ENCODE data around the gene RUNX2.

Gene RUNX2

DNA sequence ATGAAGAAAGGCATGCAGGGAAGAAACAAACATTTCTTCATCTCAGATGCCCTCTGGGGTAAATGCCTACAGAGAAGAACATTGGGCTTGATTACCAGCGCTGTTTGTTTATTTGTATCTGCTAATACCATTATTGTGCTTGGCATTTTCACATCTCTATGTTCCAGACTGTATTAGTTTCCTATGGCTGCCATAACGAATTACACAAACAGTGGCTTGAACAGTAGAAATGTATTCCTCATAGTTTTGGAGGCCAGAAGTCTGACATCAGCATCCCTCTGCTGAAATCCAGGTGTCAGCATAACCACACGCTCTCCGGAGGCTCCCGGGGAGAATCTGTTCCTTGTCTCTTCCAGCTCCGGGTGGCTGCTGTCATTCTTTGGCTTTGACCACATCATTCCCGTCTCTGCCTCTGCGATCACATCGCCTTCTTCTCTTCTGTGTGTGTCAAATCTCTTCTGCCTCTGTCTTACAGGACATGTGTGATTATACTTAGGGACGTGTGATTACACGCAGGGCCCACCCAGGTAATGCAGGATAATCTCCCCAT is 291.2 kb downstream of the RUNX2 start:
- DNase-seq (ENCODE audit: low read depth), result no peak

DNA sequence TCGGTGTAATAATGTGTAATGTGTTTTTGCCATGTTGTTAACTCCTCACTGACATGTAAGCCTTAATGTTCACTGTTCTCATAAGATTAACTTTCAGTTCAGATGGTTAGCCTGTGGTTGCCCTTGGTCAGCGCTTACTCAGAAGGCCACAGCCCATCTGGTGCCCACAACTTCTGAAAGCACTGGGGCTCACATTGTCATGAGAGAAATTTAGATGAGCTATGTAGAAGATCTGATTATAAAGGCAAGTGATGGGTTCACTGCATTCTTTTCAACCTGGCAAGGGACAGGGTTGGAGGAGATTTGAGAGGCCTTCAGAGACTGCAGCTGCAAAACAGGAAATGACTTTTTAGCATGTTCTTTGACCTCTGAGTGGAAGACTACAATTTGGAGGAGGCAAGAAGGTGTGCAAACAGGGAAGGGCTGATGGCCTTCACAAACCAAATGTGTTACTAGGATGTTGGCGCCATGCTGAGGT is 291.9 kb downstream of the RUNX2 start:
- no peak for DNase-seq (ENCODE audit: low read depth)

DNA sequence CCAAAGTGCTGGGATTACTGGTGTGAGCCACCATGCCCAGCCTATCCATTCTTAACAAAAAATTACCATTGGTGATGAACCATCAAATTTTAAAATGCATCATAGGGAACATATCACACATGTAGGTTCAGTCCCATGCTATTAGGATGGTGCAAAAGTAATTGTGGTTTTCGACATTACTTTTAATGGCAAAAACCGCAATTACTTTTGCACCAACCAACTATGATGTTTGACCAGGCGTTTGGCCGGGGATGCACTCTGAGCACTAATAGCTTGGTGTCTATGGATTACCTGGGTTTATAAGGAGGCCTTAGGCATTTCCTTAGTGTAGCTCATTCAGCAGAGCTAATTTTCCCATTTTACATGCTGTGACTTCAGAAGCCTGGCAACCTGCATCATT is 296.1 kb downstream of the RUNX2 start:
- DNase-seq (ENCODE audit: low read depth), result no peak

DNA sequence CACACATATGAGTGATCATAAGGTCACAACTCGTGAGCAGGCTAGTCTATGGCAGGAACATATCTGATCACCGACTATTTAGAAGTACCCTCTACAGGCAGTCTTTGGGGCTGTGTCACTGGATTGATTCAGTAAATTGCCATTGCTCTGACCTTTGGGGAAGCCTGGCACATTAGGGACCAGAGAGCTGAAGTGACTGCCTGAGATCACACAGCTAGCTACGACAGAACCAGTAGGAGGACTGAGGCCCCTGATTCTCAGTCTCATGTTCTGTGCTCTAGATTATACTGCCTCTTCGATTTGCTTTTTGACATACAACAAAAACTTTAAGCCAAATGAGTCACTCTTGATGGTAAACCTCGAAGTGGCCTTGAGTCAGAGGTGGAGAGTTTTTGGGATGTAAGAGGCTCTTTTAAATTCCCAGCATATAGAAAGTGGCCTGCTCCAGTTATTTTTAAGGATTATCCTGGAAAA is 297.1 kb downstream of the RUNX2 start:
- no peak for DNase-seq (ENCODE audit: low read depth)

DNA sequence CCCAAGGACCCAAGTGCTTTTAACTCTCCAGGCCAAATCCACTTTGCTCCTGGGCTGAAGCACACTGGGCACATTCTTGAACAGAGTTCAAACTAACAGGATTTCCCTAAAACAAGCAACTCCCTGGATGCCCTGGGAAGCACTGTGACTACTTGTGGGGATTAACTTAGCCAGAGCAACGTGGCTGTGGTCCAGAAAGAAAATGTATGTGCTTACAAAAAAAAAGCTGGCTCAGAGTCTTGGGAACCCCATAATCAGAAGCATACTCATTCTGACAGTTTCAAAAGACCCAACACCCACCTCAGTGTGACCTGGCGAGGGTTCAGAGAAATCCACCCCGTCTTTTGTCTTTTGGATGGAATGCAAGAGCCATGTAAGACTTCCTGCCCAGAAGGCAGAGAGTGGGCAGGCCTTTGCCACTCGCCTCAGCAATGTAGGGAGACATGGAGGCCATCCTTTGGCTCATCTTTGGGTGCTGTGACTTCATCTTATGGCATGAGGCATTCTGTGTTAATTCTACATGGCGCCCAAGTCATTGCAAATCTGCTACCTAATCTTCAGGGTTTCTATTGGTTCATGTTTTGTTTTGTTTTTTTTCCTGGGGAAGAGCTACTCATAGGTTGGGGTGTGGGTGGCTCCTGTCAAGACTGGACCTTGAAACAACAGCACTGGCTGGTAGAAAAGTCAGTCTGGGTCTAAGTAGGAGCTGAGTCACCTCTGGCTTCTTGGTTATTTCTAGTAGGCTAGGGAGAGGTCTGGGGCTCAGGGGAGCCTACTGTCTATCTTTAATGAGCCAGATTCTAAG is 298.2 kb downstream of the RUNX2 start:
- DNase-seq (ENCODE audit: low read depth), result no peak

DNA sequence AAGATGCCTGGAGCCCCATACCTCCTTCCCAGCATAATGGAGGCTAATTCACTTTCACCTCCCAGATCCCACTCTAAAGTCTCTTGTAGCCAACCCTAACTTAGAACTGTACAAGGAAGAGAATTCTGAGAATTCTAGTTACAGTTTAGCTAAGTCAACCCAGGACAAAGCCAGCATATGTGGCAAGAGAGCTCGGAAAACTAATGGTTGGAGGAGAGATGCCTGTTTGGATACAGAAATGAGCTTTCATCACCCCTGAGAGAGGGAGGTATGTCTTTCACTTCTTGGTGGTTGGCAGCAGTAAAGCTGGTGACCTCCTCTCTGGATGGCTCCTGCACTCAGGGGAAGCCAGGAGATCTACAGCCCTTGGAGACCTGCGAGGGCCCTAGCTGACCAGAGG is 302.2 kb downstream of the RUNX2 start:
- DNase-seq (ENCODE audit: low read depth), result no peak

DNA sequence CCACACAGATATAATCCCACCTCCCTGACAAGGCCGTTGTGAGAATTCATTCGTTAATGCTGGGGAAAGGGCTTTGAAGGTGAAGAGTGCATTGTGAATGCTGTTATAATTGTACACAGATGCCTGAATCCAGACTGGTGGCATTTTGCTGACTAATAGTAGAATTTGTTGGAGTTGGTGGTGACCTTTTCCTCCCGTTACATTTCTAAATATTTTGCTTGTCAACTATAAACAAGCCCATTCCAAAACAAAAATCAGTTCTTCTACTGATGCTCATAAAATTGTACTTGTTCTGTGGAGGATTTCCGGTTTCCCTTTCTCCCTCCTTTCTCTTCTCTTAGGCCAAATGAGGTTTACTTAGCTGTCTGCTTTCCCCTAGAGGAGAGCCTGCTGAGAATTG is 302.7 kb downstream of the RUNX2 start:
- no peak for DNase-seq (ENCODE audit: low read depth)

DNA sequence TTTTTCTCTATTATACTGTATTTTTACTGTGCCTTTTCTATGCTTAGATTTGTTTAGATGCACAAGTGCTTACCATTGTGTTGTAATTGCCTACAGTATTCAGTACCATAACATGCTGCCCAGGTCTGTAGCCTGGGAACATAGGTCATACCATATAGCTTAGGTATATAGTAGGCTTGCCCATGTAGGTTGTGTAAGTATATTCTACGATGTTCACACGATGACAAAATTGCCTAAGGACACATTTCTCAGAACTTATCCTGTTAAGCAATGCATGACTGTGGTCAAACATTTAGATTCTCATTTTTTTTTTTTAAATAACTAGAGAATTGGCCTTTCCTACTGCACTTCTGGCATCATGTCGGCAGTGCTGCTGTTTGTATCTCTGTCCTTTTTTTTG is 303.3 kb downstream of the RUNX2 start:
- no peak for DNase-seq (ENCODE audit: low read depth)

DNA sequence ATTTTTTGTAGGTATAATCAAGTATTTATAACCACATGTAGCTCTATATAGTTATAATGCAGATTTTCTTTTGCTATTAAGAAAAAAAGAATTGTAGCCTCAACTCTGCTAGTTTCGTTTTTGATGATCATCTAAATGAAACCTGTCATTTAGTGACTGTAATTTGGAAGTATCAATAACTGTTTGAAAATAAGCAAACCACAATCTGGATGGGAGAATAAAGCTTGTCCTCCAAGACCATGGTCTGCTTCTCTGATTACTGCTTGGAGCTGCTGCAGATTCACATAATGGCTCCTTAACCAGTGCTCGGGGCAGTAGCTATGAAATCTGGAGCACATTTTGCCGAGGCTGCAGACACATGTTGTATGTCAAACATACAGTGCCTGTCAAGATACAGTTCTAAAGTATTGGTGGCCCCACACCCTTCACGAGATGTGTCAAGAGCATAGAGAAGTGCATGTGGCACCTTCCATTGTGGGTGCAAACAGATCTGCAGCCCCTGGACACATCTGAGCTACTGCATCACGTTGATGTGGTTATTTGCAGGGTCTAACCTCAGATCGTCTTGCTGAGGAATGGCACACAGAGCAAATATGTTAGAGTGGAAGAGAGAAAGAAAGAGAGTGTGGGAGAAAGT is 305.3 kb downstream of the RUNX2 start:
- no peak for DNase-seq (ENCODE audit: low read depth)

DNA sequence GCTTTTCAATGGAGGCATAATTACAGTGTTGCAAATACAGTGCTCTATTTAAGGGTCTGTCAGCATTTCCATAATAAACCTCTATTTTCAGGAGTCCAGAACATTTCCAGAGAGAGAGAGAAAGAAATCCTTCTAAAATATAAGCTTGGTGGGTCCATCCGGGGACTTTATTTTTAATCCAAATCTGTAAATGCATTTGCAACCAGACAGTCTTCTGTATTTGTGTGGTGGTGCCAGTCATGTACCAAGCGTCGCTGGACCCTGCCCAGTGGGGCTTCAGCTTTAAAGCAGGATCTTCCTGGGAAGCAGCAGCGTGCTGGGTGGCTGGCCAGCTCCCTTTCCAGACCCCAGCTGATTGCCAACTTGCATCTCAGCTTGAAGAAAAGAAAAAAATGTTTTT is 306.1 kb downstream of the RUNX2 start:
- no peak for DNase-seq (ENCODE audit: low read depth)

DNA sequence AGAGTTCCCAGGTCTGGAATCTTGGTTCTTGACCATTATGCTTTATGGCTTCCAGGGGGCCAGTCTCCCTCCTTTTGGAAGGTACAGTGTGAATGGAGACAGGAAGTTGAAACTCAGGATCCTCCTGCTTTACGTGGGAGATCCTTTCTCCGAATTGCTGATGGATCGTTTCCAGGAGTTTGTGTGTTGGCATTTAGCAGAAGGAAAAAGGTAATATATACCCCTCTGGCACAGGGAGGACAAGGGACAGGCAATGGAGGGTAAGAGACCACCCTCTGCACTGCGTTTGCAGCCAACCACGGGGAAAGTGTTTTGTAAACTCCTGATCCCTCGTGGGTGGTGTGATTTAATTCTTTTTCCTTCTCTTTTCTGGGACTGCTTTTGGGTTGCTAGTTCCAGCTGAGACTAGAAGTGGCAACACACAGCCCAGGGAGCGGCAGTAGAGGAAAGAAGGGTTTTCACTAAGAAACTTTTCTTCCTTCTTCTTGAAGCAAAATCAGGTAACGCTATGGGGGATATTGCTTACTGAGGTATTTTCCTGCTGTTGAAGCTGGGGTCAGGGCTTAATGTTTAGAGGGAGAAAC is 307.2 kb downstream of the RUNX2 start:
- no peak for DNase-seq (ENCODE audit: low read depth)

DNA sequence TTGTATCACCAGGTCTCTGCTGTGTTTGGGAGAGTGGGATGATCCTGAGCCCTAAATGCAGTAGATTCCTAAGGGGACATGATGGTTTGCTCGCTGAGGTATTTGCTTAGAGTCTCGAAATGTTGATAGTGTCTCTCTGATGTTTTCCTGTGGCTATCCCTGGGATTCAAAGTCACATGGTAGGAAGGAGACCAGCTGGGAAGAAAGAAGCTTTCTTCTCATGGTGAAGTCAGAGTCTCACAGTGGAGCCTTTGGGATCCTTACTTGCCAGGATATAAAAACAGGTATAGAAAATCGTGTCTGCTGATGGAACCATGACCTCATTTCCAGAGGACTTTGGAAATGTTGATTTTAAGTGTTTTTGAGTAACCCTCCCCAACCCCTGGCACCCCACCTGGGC is 308.9 kb downstream of the RUNX2 start:
- DNase-seq (ENCODE audit: low read depth), result no peak

DNA sequence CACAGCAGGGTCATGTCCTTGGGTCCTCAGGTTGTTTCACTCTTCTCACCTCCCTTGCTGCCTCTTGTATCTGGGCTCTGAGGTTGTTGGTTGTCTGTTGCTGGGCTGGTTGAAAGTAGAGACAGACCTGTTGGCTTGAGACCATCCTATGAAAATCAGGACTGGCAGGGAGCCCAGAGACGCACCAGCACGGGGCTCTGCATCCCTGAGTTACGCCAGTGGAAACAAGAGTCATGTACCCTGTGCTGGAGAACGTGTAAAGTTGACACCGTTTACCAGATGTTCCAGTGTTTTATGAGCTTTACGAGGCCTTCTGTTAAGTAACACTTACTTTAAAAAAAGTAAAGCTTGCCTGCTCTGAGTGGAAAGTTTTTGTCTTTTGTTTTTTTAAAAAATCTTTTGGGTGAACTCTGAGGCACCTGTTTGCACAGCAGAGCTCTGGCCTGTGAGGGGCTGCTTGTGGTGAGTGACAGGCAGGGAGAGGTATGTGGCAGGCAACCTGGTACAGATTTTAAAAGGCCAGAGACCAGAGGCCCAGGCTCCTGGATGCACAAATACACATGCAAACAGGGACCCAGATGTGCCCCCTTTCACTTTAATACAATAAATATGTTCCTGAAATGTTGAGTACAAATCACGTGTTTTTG is 309.6 kb downstream of the RUNX2 start:
- DNase-seq (ENCODE audit: low read depth), result no peak

DNA sequence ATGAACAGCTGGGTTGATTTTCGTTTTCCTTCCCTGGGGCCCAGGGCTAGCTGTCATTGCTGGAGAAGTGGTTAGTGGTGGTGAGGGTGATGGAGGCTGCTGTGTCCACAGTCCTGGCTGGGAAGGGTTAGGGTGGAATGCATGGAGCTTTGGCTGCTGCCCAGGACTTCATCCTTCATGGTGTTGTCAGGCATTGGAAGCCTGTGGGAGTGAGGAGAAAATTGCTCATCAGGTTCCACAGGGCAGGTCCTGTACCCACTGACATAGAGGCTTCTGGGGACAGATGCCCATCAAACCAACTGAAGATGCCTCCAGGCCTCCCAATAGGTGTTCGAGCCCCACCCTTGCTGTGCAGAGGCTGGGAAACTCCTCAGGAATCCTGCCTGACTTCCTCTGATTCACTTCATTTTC is 312.0 kb downstream of the RUNX2 start:
- DNase-seq (ENCODE audit: low read depth), result no peak

DNA sequence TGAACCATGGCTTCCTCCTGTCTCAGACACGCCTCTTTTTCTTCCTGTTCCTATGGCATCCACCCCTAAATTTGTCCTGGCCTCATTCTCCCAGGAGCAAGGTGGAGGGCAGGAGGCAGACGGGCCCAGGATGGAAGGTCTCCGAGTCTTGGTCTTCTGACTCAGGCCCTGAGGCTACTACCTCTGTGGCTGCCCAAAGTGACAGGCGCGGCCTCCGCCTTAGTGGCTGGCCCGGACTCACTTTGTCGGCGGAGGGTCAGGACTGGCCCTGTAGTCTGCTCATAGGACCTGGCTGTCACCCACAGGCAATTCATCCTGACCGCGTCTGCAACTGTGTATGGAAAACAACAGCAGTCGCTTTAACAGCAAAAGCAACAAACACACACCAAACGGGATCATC is 312.7 kb downstream of the RUNX2 start:
- DNase-seq (ENCODE audit: low read depth), result no peak

DNA sequence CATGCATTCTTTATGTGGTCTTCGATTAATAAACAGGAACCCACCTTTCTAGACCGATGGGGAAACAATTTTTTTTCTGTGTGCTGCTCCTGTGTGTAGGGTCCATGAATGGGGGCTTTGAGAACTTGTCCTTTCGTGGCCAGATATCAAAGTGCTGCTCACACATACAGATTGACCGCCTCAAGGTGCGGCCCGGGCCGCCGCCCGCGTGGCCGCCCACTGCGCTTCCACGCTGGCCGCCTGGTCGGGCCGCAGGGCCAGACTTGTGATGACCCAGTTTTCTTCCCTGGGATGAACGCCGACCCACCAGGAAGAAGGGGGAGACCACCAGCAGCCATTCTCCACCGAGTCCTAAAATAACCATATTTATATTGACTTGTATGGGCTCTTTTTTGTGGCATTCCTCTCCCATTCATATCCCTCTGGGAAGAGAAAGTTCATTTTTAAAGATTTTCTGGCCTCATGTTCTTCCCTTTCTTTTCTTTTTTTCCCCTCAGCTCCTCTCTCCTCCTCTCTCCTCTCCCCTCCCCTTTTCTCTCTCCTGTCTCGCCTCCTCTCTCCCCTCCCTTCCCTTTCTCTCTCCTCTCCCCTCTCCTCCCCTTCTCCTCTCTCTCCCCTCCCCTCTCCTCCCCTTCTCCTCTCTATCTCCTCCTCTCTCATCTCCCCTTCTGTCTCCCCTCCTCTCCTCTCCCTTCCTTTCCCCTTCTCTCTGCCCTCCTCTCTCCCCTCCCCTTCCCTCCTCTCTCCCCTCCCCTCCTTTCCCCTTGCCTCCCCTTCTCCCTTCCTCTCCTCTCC is 314.4 kb downstream of the RUNX2 start:
- no peak for DNase-seq (ENCODE audit: low read depth)

DNA sequence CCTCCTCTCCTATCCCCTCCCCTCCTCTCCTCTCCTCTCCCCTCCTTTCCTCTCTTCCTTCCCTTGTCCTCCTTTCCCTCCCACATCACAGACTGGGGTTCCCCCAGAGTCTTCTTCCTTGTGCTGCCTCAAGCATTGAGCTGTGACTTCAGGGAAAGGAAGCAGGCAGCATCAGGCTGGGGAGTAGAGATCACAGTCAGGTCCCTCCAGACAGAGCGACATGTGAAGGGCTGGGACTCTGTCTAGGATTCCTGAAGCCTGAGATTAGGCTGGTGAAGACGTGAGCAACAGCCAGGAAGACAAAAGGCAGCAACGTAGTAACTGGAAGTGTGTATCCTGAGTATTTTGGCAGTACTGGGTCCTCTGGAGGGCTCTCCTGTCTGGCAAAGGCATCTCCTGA is 315.0 kb downstream of the RUNX2 start:
- no peak for DNase-seq (ENCODE audit: low read depth)

DNA sequence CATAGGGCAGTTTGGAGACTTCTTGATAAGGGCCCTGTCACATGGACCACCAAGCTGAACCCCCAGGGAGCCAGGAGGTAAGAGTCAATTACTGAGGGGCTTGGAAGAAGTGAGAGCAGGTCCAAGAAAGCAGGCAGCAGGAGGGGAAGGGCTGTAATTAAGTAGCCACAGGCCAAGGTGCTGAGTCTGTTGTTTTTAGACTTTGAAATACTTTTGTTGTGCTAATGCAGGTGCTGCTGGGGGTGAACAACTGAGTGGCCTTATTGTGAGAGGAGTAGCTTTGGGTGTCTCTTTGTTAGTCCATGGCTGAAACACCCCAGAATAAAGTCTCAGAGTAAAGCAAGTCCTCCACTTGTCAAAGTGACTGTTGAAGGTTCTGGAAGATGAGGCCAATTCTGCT is 316.6 kb downstream of the RUNX2 start:
- no peak for DNase-seq (ENCODE audit: low read depth)

DNA sequence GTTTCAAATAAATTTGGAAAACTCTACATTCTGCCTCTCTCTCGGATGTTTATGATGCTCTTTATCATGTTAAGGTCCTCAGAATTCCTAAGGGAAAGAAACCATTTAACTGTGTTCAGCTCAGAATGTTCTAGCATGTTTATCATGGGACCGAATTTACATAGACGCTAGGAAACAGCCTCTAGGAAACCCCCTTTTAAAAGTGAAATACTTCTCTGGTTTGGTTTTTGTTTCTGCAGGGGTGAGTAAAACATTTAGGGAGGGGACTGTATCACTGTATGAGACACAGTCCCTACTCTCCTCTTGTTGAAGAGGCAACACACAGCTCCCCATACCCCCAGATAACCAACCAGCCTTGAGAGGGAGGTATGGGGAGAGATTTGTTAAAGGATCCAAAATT is 317.2 kb downstream of the RUNX2 start:
- no peak for DNase-seq (ENCODE audit: low read depth)

DNA sequence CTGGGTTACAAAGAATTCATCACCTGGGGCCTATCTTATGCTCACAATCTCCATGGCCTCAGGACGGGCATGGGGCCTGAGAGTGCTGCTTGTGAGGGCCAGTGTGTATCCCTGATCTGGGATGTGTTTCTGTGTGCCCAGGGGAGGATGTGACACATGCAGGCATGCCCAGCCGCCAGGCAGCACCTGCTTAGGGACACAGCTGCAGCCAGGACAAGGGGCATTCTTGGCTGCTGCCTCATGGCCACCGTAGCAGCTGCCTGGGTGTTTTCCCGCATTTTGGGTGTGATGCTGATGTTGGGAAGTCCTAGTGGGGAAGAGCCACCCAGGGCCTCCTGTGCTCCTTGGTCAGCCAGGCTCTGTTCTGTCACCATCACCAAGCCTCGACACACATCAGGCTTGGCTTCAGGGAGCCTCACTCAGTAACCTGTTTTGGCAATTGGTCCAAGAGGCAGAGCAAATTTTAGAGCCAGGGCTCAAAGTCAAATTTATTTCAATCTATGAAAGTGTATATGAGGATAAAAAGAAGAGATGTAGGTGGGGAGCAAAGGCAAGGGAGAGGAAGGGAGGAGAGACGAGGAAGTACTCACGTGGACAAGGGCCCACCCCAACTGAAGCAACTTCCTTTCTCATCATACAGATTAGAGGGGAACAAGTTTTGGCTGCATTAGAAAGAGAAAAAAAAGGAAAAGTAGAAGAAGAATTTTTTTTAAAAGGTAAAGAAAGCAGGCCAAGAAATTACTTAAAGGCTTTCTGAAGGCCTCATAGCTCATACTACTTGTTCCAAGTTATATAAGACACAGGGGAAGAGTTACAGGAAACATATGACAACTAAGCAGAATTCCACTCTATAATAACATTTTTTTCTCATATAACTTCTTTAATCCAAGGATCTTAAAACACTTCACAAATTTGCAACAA is 319.5 kb downstream of the RUNX2 start:
- DNase-seq (ENCODE audit: low read depth), result no peak

DNA sequence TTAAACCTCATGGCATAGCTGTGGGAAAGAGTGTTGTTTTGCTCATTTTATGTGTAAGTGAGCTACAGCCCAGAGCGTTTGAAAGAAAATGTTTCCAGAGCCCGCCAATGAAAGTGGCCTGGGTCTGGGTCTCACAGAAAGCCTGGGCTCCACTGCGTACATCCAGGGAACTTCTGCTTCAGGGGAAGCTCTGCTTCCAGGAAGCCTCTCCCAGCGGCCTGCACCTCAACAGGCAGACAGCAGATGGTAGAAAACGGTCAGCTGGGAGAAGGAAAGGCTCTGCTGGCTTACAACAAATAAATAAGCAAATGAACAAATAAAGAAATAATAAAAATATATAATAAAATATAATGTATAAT is 320.1 kb downstream of the RUNX2 start:
- no peak for DNase-seq (ENCODE audit: low read depth)

All from activated gamma-delta T cell treated with anti-CD3 and anti-CD28 coated beads, Interleukin-2, amount 50 U/mL, for 16 hours (primary cell).